ENCODE measurements around the gene TSPOAP1. TPM values are rescaled to one million over a fixed set of nuclear protein-coding genes. Genes with fewer than 3 reads are reported as not detected.

Gene TSPOAP1
- total RNA-seq, 1 donor from 2014 or later: 77.0 TPM

GRCh38 chr17:58362368-58363014 lies 33.9 kb upstream of the TSPOAP1 start:
- intact Hi-C loops (cut with micrococcal nuclease): no loop called here

- intact Hi-C loops (cut with micrococcal nuclease): no loop called here
Measured at GRCh38 chr17:58360296-58361063, 31.9 kb upstream of the TSPOAP1 start.

GRCh38 chr17:58358408-58359172 lies 30.0 kb upstream of the TSPOAP1 start:
- intact Hi-C loops (cut with micrococcal nuclease): no loop called here

GRCh38 chr17:58357312-58358297 lies 29.0 kb upstream of the TSPOAP1 start:
- intact Hi-C loops (cut with micrococcal nuclease): no loop called here

GRCh38 chr17:58356231-58356630 lies 27.6 kb upstream of the TSPOAP1 start:
- intact Hi-C loops (cut with micrococcal nuclease): no loop called here

GRCh38 chr17:58354541-58355216 lies 26.1 kb upstream of the TSPOAP1 start:
- intact Hi-C loops (cut with micrococcal nuclease): loop anchor here (5.0 kb wide), 1 partner anchor 347 kb away; the partner anchor contains the start of gene SRSF1

GRCh38 chr17:58353389-58353825 lies 24.8 kb upstream of the TSPOAP1 start:
- intact Hi-C loops (cut with micrococcal nuclease): loop anchor here (2.0 to 5.0 kb wide), 4 partner anchors 15 to 346 kb away; partner anchors contain the start of genes MKS1 and SRSF1

- intact Hi-C loops (cut with micrococcal nuclease): loop anchor here (1.0 to 5.0 kb wide), 10 partner anchors 8 to 345 kb away; partner anchors contain the start of genes MKS1, RNF43 and SRSF1
Measured at GRCh38 chr17:58352596-58353388, 24.2 kb upstream of the TSPOAP1 start.

GRCh38 chr17:58351831-58352595 lies 23.4 kb upstream of the TSPOAP1 start, which contains the start of gene SUPT4H1:
Gene SUPT4H1, minus strand, starts transcription at chr17:58352201. Its CDS starts 66 bp downstream, at chr17:58352135.
- intact Hi-C loops (cut with micrococcal nuclease): loop anchor here (1.0 to 5.0 kb wide), 10 partner anchors 8 to 345 kb away; partner anchors contain the start of genes MKS1, RNF43 and SRSF1

- intact Hi-C loops (cut with micrococcal nuclease): loop anchor here (5.0 kb wide), 1 partner anchor 344 kb away; the partner anchor contains the start of gene SRSF1
Measured at GRCh38 chr17:58351182-58351581, 22.6 kb upstream of the TSPOAP1 start.

GRCh38 chr17:58348038-58348437 lies 19.4 kb upstream of the TSPOAP1 start:
- intact Hi-C loops (cut with micrococcal nuclease): no loop called here

- intact Hi-C loops (cut with micrococcal nuclease): loop anchor here (2.0 kb wide), 2 partner anchors 127 to 173 kb away; partner anchors contain the start of gene MKS1
Measured at GRCh38 chr17:58345500-58345899, 16.9 kb upstream of the TSPOAP1 start.

- intact Hi-C loops (cut with micrococcal nuclease): loop anchor here (1.0 to 5.0 kb wide), 10 partner anchors 8 to 763 kb away; partner anchors contain the start of genes MKS1, RNF43, SUPT4H1 and TRIM37
Measured at GRCh38 chr17:58344791-58345157, 16.2 kb upstream of the TSPOAP1 start.

GRCh38 chr17:58344047-58344790 lies 15.6 kb upstream of the TSPOAP1 start:
- intact Hi-C loops (cut with micrococcal nuclease): loop anchor here (1.0 to 5.0 kb wide), 10 partner anchors 8 to 763 kb away; partner anchors contain the start of genes MKS1, RNF43, SUPT4H1 and TRIM37

GRCh38 chr17:58343131-58343530 lies 14.5 kb upstream of the TSPOAP1 start:
- intact Hi-C loops (cut with micrococcal nuclease): loop anchor here (5.0 kb wide), 1 partner anchor 764 kb away; the partner anchor contains the start of gene TRIM37

GRCh38 chr17:58341861-58342475 lies 13.4 kb upstream of the TSPOAP1 start:
- intact Hi-C loops (cut with micrococcal nuclease): loop anchor here (5.0 kb wide), 1 partner anchor 765 kb away; the partner anchor contains the start of gene TRIM37
